PC-9 (cell line): ENCODE data around the gene ZDBF2.
"Not testable (repeated sequence)": the region's sequence is repeated elsewhere in the genome, so short reads cannot be mapped to it uniquely, and the experiment has no call there.

ENCODE experiments used
- CTCF ChIP-seq: fragments of 200-600 bp; sonication (generic); conservative IDR thresholded peaks from 2 replicates; pipeline ENCODE4 v1.6.1; 2017; ENCODE audit warnings: mixed run types, antibody characterized with exemption, mild to moderate bottlenecking, moderate library complexity
- EZH2 ChIP-seq: fragments of 200-600 bp; sonication (generic); IDR thresholded peaks from 2 replicates; pipeline ENCODE4 v1.8.0; 2017; ENCODE audit warnings: antibody characterized with exemption, low read depth

- not testable (repeated sequence) for TF ChIP-seq CTCF, EZH2
These were observed 82.4 kb downstream of the ZDBF2 start for GRCh38 chr2:206356840-206357239.
